Measurements from ENCODE around the gene SCAMP5.

GRCh38 chr15:74995182-74995778, at the start of gene SCAMP5:
- TF ChIP-seq GATA2 (IDR thresholded peaks at IDR 0.05; ENCODE audit: low read depth, low read length) = no peak
- no peak for TF ChIP-seq GATA3 (IDR thresholded peaks at IDR 0.05; ENCODE audit: low read depth, low read length)
